Measurements from ENCODE around the gene ACTR1A. TPM values are rescaled to one million over a fixed set of nuclear protein-coding genes. Genes with fewer than 3 reads are reported as not detected.
"Not testable (repeated sequence)": the region's sequence is repeated elsewhere in the genome, so short reads cannot be mapped to it uniquely, and the experiment has no call there.

Gene ACTR1A
- total RNA-seq, 1 experiment from 2014 or later, result 82.1 TPM

GRCh38 chr10:102501201-102502028 lies 1.1 kb downstream of the ACTR1A start:
- no peak overlapping the region for H2BK12ac ChIP-seq (ENCODE audit: insufficient read length, low read depth, low read length)
- H3K4me1 Mint-ChIP-seq, result peaks cover 8 to 9% of the 10 kb centered on the region in 2 experiments
- peaks cover 3 to 10% (median 7%) of the 10 kb centered on the region in 3 experiments; a peak in 6 of 7 replicates for H3K36me3 Mint-ChIP-seq (ENCODE audit: insufficient read depth in 1 of 3, low read depth in 3 of 3)
- no peak overlapping the region for H2BK5ac ChIP-seq (ENCODE audit: insufficient read length, low read length)
- H3K27ac Mint-ChIP-seq, result no peak overlapping the region
- H3K18ac ChIP-seq (ENCODE audit: insufficient read length, low read depth, low read length), result no peak overlapping the region
- H3K79me1 ChIP-seq (ENCODE audit: insufficient read depth, low read depth, low read length, poor library complexity, severe bottlenecking), result no peaks in the 10 kb centered on the region
- no peak overlapping the region for H2AK5ac ChIP-seq (ENCODE audit: insufficient read length, low read length)
- no peak for DNase-seq
- no peak overlapping the region for H2AFZ ChIP-seq (ENCODE audit: low read length)
- peak overlapping the region; percentile 96 for H3K4me2 ChIP-seq (ENCODE audit: insufficient read depth, insufficient read length, low read length)
- H3K27ac ChIP-seq (ENCODE audit: insufficient read length, low read depth, low read length), result no peak overlapping the region
- H4K8ac ChIP-seq (replicated peaks; ENCODE audit: insufficient read length, low read depth, low read length), result no peak overlapping the region
- no peaks in the 10 kb centered on the region; the same call in 1 of the 2 replicates for H3K79me2 ChIP-seq (ENCODE audit: insufficient read depth, low read length)
- H2BK15ac ChIP-seq (ENCODE audit: low read depth, low read length), result no peak overlapping the region
- H3K14ac ChIP-seq (ENCODE audit: insufficient read depth, low read length), result no peak overlapping the region
- H3K9me3 Mint-ChIP-seq, result no peaks in the 10 kb centered on the region; a peak in 1 of 5 replicates
- peak overlapping the region; percentile 86 for H3K9ac ChIP-seq (ENCODE audit: extremely low read depth, insufficient read length, low read length)
- no peaks in the 10 kb centered on the region for H3K4me1 ChIP-seq (ENCODE audit: insufficient read depth, low read length)
- H3K9me3 ChIP-seq (ENCODE audit: control insufficient read depth, low read depth, low read length), result no peaks in the 10 kb centered on the region
- no peak overlapping the region for H3K23ac ChIP-seq (ENCODE audit: insufficient read length, low read depth, low read length)
- no peak overlapping the region for H3K4me3 Mint-ChIP-seq
- H3K23me2 ChIP-seq (ENCODE audit: insufficient read length, low read depth, low read length, poor library complexity, severe bottlenecking), result peaks cover 3% of the 10 kb centered on the region
- H3K4ac ChIP-seq (ENCODE audit: low read depth, low read length), result no peak overlapping the region
- no peak overlapping the region for H3K56ac ChIP-seq (ENCODE audit: insufficient read length, low read depth, low read length)
- H2BK20ac ChIP-seq (ENCODE audit: low read depth, low read length, poor library complexity, severe bottlenecking), result no peak overlapping the region
- no peak overlapping the region for H2BK120ac ChIP-seq (ENCODE audit: low read depth, low read length, poor library complexity, severe bottlenecking)
- H4K5ac ChIP-seq (ENCODE audit: insufficient read length, low read depth, low read length), result no peak overlapping the region
- H4K91ac ChIP-seq (ENCODE audit: insufficient read length, low read depth, low read length), result no peak overlapping the region
- no peak for TF ChIP-seq CTCF (conservative IDR thresholded peaks at IDR 0.05)
- H3T11ph ChIP-seq (ENCODE audit: low read length), result no peak overlapping the region
- no CpG with 5 or more reads among the region's 23 CpGs for WGBS (ENCODE audit: extremely low coverage, insufficient read length, low lambda C conversion rate)
- H4K20me1 ChIP-seq (ENCODE audit: control insufficient read depth, insufficient read depth, insufficient read length), result no peaks in the 10 kb centered on the region
- H3K27me3 Mint-ChIP-seq (ENCODE audit: low read depth), result peaks cover 22% of the 10 kb centered on the region
- H3K27me3 ChIP-seq (ENCODE audit: insufficient read depth, low read length), result peaks cover 4% of the 10 kb centered on the region; the same call in 1 of the 2 replicates

DNA sequence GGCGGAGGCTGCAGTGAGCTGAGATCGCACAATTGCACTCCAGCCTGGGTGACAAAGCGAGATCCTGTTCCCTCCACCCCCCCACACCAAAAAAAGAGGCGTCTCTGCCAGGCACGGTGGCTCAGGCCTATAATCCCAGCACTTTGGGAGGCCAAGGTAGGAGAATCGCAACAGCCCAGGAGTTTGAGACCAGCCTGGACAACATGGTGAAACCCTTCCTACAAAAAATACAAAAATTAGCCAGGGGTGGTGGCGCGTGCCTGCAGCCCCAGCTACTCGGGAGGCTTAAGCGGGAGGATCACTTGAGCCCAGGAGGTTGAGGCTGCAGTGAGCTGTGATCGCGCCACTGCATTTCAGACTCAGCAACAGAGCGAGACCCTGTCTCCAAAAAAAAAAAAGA lies 1.8 kb downstream of the ACTR1A start:
- not testable (repeated sequence) for H3K27me3 ChIP-seq (ENCODE audit: insufficient read depth, low read length); H3K14ac ChIP-seq (ENCODE audit: insufficient read depth, low read length); H3K27ac ChIP-seq (ENCODE audit: insufficient read length, low read depth, low read length); H2BK5ac ChIP-seq (ENCODE audit: insufficient read length, low read length); H2AK5ac ChIP-seq (ENCODE audit: insufficient read length, low read length); DNase-seq; H3K79me1 ChIP-seq (ENCODE audit: insufficient read depth, low read depth, low read length, poor library complexity, severe bottlenecking); H4K20me1 ChIP-seq (ENCODE audit: control insufficient read depth, insufficient read depth, insufficient read length); H2BK12ac ChIP-seq (ENCODE audit: insufficient read length, low read depth, low read length); H3T11ph ChIP-seq (ENCODE audit: low read length); H4K8ac ChIP-seq (replicated peaks; ENCODE audit: insufficient read length, low read depth, low read length); H2BK120ac ChIP-seq (ENCODE audit: low read depth, low read length, poor library complexity, severe bottlenecking); H2BK15ac ChIP-seq (ENCODE audit: low read depth, low read length); H4K5ac ChIP-seq (ENCODE audit: insufficient read length, low read depth, low read length); H2AFZ ChIP-seq (ENCODE audit: low read length); H3K79me2 ChIP-seq (ENCODE audit: insufficient read depth, low read length); H3K4me1 Mint-ChIP-seq; H2BK20ac ChIP-seq (ENCODE audit: low read depth, low read length, poor library complexity, severe bottlenecking); H3K4me1 ChIP-seq (ENCODE audit: insufficient read depth, low read length); H4K91ac ChIP-seq (ENCODE audit: insufficient read length, low read depth, low read length); H3K4me2 ChIP-seq (ENCODE audit: insufficient read depth, insufficient read length, low read length); H3K4ac ChIP-seq (ENCODE audit: low read depth, low read length); H3K9me3 Mint-ChIP-seq; H3K56ac ChIP-seq (ENCODE audit: insufficient read length, low read depth, low read length); H3K23me2 ChIP-seq (ENCODE audit: insufficient read length, low read depth, low read length, poor library complexity, severe bottlenecking); H3K18ac ChIP-seq (ENCODE audit: insufficient read length, low read depth, low read length); H3K9me3 ChIP-seq (ENCODE audit: control insufficient read depth, low read depth, low read length); H3K9ac ChIP-seq (ENCODE audit: extremely low read depth, insufficient read length, low read length); H3K4me3 Mint-ChIP-seq; H3K23ac ChIP-seq (ENCODE audit: insufficient read length, low read depth, low read length); H3K27ac Mint-ChIP-seq
- H3K36me3 Mint-ChIP-seq (ENCODE audit: insufficient read depth in 1 of 3, low read depth in 3 of 3), result peaks cover 2 to 11% (median 6%) of the 10 kb centered on the region in 3 experiments; a peak in 6 of 7 replicates
- WGBS (ENCODE audit: extremely low coverage, insufficient read length, low lambda C conversion rate), result no CpG with 5 or more reads among the region's 13 CpGs
- peaks cover 14% of the 10 kb centered on the region for H3K27me3 Mint-ChIP-seq (ENCODE audit: low read depth)

All from H9 (cell line).